Activated CD4-positive, alpha-beta memory T cell treated with anti-CD3 and anti-CD28 coated beads for 36 hours (primary cell): ENCODE results near the gene ZBTB24. TPM values are rescaled to one million over a fixed set of nuclear protein-coding genes. Genes with fewer than 3 reads are reported as not detected.

Experiments used
- CTCF ChIA-PET: fragments of 350-600 bp; sonication (Branson Sonifier 250); formaldehyde crosslinking; loops from one replicate; lab custom pipeline; 2021; ENCODE audit warnings: antibody characterized with exemption, inconsistent platforms; lab: Charles Lee
- POLR2A ChIA-PET: fragments of 350-600 bp; sonication (Branson Sonifier 250); formaldehyde crosslinking; loops from one replicate; lab custom pipeline; 2021; ENCODE audit warnings: antibody characterized with exemption; lab: Charles Lee
- DNase-seq: peaks from one replicate; pipeline ENCODE4 v3.0.0-alpha.2; 2020
- H3K27ac Mint-ChIP-seq: one replicate; pipeline ENCODE4 v1.8.0; 2021; ENCODE audit warnings: mixed read lengths
- H3K27me3 Mint-ChIP-seq: one replicate; pipeline ENCODE4 v1.8.0; 2021; ENCODE audit warnings: mixed read lengths
- H3K36me3 Mint-ChIP-seq: one replicate; pipeline ENCODE4 v1.8.0; 2021; ENCODE audit warnings: mixed read lengths
- H3K4me1 Mint-ChIP-seq: one replicate; pipeline ENCODE4 v1.8.0; 2021; ENCODE audit warnings: low read depth, mixed read lengths
- H3K4me3 Mint-ChIP-seq: one replicate; pipeline ENCODE4 v1.8.0; 2021; ENCODE audit warnings: mild to moderate bottlenecking, mixed read lengths
- H3K9me3 Mint-ChIP-seq: one replicate; pipeline ENCODE4 v1.8.0; 2021; ENCODE audit warnings: mixed read lengths
- intact Hi-C: fragments of 100-400 bp; cut with micrococcal nuclease; formaldehyde crosslinking; loops from one replicate; pipeline ENCODE4 v1.15.1; 2023
- total RNA-seq, 2 experiments: library from RNA; stranded (reverse); gene quantifications; one replicate each; pipeline ENCODE4 v1.2.3, GENCODE V29; 2021

The ZBTB24 gene
- total RNA-seq, 2 experiments from 2014 or later = 10.9 to 11.8 TPM

DNA sequence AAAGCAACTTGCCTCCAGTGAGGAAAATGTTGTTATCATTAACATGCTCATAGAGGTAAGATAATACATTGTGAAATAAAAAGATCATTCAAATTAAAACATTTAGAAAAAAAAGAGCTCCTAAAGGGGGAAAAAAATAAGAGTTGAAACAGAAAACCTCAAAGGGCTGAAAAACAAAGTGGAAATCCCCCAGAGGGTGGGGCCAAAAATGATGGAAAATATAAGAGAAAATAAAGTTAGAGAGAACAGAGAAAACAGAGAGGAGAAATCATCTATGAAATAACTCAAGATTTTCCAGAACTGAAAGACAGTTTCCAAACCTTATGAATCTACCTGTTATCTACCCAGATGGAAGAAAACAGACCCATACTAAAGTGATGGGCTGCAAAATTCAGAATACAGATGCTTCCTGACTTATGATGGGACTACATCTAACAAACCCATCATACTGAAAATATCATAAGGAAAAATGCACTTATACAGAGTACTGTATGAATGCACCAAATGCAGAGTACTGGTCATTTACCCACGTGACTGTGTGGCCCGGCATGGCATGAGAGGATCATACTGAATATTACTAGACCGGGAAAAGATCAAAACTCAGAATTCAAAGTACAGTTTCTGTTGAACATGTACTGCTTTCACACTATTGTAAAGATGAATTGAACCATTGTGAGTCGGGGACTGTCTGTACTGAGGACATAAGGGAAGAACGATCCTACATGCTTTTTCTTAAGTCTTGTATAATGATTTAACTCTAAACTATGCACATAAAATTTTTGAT, 4.0 kb downstream of the ZBTB24 start:
- Mint-ChIP-seq H3K9me3 (no peaks in the 10 kb centered on the region), H3K4me3 (peak overlapping the region; percentile 76), H3K4me1 (peaks cover 72% of the 10 kb centered on the region), H3K36me3 (peaks cover 57% of the 10 kb centered on the region), H3K27me3 (no peaks in the 10 kb centered on the region), H3K27ac (peak overlapping the region; percentile 87)
- ChIA-PET CTCF (interaction anchor here (0.6 to 1.3 kb wide), 6 partner anchors 15 to 640 kb away, joined by 3 to 4 read pairs (median 4); no protein-coding TSS in a partner anchor), POLR2A (interaction anchor here (1.1 to 1.7 kb wide), 5 partner anchors 16 to 97 kb away, joined by 3 to 6 read pairs (median 5); partner anchors contain the start of genes CD164, PPIL6 and SMPD2)
- DNase-seq = no peak
- intact Hi-C loops = no loop called here

DNA sequence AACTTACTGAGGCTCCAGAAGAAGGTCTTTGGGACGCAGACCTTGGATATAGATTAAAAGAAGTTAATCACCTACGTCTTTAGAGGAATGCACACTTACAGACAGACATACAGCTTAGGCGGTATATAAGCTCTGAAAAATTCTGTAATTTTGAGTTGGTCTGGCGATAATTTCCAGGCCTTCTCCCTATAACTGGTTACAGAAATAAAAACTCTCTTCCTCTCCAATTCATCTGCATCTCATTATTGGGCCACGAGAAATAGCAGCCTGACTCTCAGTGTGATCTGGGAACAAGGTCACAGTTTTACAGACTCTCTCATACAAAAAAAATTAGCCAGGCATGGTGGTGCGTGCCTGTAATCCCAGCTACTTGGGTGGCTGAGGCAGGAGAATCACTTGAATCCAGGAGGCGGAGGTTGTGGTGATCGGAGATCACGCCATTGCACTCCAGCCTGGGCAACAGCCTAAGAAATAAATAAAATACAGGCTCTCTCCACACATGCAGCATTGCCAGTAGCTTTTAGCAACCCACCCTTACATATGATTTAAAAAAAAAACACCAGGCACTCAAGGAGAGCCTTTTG, 4.7 kb downstream of the ZBTB24 start:
- Mint-ChIP-seq H3K27me3 (no peaks in the 10 kb centered on the region), H3K36me3 (peaks cover 63% of the 10 kb centered on the region), H3K9me3 (no peaks in the 10 kb centered on the region), H3K27ac (peak overlapping the region; percentile 87), H3K4me3 (peak overlapping the region; percentile 76), H3K4me1 (peaks cover 74% of the 10 kb centered on the region)
- ChIA-PET CTCF (interaction anchor here (0.6 to 1.3 kb wide), 6 partner anchors 15 to 641 kb away, joined by 3 to 4 read pairs (median 4); no protein-coding TSS in a partner anchor), POLR2A (interaction anchor here (1.1 to 1.2 kb wide), 3 partner anchors 19 to 96 kb away, joined by 4 to 6 read pairs (median 5); partner anchors contain the start of genes CD164, PPIL6 and SMPD2)
- intact Hi-C loops = no loop called here
- DNase-seq = no peak

DNA sequence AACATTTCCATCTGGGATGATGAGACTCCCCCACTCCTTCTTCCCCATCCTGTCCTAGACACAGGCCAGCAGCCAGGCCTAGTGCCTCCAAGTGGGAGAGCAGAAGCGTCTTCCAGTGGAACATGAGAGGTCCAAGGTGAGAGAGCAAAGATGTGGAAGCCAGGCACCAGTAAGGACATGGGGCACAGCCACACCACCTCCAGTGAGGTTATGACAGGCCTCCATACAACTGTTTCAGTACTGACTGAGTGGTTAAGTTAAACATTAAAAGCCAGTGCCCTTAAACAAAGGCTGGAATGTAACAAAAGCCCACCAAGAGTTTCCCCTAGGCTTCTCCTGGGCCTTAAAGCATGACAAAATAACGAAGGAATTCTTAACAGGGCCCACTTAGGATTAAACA, 5.3 kb downstream of the ZBTB24 start:
- Mint-ChIP-seq H3K27ac (peak overlapping the region; percentile 9), H3K9me3 (no peaks in the 10 kb centered on the region), H3K4me3 (peak overlapping the region; percentile 76), H3K27me3 (no peaks in the 10 kb centered on the region), H3K4me1 (peaks cover 80% of the 10 kb centered on the region), H3K36me3 (peaks cover 68% of the 10 kb centered on the region)
- no peak for DNase-seq
- POLR2A ChIA-PET = no interaction called here
- CTCF ChIA-PET = no interaction called here
- intact Hi-C loops = no loop called here

DNA sequence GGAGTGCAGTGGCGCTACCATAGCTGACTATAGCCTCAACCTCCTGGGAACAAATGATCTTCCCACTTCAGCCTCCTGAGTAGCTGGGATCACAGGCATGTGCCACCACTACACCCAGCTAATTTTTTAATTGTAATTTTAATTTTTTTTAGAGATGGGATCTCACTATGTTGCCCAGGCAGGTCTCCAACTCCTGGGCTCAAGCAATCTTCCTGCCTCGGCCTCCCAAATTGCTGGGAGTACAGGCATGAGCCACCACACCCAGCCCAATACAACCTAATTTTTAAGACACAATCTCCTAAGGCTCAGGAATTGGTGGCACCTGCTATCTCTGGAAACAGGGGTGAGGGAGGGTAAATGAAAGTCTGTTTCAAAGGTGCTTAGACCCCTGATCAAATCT, 5.8 kb downstream of the ZBTB24 start:
- peaks cover 84% of the 10 kb centered on the region for H3K4me1 Mint-ChIP-seq
- no peak for DNase-seq
- ChIA-PET POLR2A (no interaction called here), CTCF (no interaction called here)
- no peaks in the 10 kb centered on the region for H3K9me3 Mint-ChIP-seq
- intact Hi-C loops = no loop called here
- H3K4me3 Mint-ChIP-seq = peak overlapping the region; percentile 76
- H3K36me3 Mint-ChIP-seq = peaks cover 71% of the 10 kb centered on the region
- H3K27me3 Mint-ChIP-seq = no peaks in the 10 kb centered on the region
- H3K27ac Mint-ChIP-seq = peak overlapping the region; percentile 9

DNA sequence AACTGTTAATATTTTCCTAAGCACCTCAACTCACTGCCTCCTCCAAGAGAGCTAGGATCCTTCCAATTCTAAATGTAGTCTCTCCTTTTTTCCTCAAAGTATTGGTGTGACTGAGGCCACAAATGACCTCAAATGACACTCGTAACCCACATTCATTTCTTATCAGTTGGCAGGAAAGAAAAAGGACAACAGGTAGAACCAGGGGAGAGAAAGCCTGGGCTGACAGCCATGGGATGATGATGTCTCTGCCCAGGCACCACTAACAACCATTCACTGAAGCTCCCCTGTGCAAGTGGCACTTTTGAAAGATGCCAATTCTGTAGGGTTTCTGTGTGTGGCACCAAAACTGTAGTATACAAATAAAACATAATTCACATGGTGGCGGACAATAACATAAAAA, 7.4 kb downstream of the ZBTB24 start:
- intact Hi-C loops = loop anchor here (1.0 kb wide), 1 partner anchor 8 kb away; the partner anchor contains the start of gene ZBTB24

DNA sequence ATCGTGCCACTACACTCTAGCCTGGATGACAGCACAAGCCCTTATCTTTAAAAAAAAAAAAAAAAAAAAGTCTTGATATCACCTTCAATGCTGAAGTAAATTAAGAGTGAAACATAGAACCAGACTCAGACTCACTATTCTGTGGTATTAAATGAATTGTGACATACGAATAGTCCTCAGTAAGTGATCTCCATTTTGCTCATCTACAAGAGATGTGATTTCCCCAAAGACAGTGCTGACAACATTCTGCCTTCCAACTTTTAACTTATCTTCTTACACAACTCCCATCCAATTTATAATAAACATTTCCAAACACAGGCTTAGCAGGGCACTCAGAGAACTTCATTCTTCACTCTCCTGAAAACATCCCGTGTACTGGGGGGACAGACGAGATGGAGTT, 8.0 kb downstream of the ZBTB24 start:
- Mint-ChIP-seq H3K4me3 (no peak overlapping the region), H3K27ac (peak overlapping the region; percentile 72), H3K27me3 (no peaks in the 10 kb centered on the region), H3K9me3 (no peaks in the 10 kb centered on the region), H3K36me3 (peaks cover 73% of the 10 kb centered on the region), H3K4me1 (peaks cover 81% of the 10 kb centered on the region)
- POLR2A ChIA-PET = no interaction called here
- no peak for DNase-seq
- CTCF ChIA-PET = no interaction called here
- intact Hi-C loops = loop anchor here (1.0 kb wide), 1 partner anchor 8 kb away; the partner anchor contains the start of gene ZBTB24

More for the DNA sequence above, 7.4 kb downstream of the ZBTB24 start:
- Mint-ChIP-seq H3K27me3 (no peaks in the 10 kb centered on the region), H3K27ac (peak overlapping the region; percentile 55), H3K9me3 (no peaks in the 10 kb centered on the region), H3K4me1 (peaks cover 84% of the 10 kb centered on the region), H3K4me3 (no peak overlapping the region), H3K36me3 (peaks cover 74% of the 10 kb centered on the region)
- no peak for DNase-seq
- ChIA-PET POLR2A (no interaction called here), CTCF (no interaction called here)

DNA sequence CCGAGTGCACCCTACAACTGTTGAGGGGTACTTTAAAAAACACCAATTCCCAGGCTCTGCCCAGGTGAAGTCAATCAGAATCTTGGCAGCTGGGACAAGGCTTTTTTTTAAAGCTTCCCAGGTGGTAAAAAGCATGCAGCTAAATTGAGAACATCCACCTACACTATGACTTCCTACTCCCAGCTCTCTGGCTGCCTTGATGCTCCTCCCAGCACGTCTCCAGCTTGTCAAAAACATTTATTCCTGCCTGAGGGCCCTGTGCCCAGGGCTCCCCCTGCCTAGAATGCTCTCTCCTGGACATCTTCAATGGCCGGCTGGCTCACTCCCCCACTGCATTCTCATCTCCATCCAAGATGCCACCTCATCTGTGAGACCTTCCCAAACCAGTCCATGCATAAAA, 9.9 kb downstream of the ZBTB24 start:
- Mint-ChIP-seq H3K4me3 (no peak overlapping the region), H3K4me1 (peaks cover 75% of the 10 kb centered on the region), H3K27ac (no peak overlapping the region), H3K27me3 (no peaks in the 10 kb centered on the region), H3K9me3 (no peaks in the 10 kb centered on the region), H3K36me3 (peaks cover 75% of the 10 kb centered on the region)
- ChIA-PET CTCF (interaction anchor here (0.6 to 1.7 kb wide), 2 partner anchors 9 to 90 kb away, joined by 3 to 6 read pairs; no protein-coding TSS in a partner anchor), POLR2A (interaction anchor here (1.0 to 1.7 kb wide), 3 partner anchors 9 to 18 kb away, joined by 3 to 4 read pairs (median 3); partner anchors contain the start of gene MICAL1)
- intact Hi-C loops = no loop called here
- DNase-seq = no peak

DNA sequence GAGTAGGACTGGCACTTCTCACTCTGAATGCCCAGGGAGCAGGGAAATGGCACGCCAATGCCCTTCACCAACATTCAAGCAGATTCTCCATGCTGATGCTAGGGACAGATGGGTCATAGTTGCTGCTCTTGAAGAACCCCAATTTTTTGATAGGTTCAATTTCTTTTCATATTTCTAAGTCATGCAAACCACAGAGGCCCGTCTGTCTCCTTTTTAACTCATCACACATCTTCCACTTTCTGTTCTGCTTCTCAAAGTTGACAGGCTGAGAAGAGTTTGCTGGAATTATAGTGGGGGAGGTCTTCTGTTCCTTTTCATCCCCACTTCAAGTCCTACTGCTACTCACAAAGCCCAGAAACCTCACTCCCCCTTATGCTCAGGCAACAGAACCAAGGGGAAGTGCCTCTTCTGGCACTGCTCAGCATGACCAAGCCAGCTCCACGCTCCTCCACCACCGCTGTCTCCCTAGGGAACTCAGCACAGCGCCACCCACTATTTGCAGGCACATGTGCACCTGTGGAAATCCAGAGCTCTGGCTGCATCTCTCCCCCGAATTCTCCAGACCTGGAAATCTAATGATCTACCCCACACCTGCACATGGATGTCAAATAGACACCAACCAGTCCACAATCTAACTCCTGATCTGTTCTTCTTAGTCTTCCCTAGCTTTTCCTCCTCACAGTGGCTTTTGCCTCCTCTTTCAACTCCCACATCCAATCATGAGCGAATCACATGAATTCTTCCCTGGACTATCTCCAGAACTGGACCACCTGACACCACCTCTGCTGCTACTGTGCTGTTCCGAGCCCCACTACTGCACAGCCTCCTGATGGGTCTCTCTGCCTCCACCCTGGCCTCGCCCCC, 10.7 kb downstream of the ZBTB24 start:
- intact Hi-C loops = loop anchor here (1.0 kb wide), 1 partner anchor 14 kb away; no protein-coding TSS in a partner anchor
- ChIA-PET CTCF (interaction anchor here (1.7 kb wide), 1 partner anchor 9 kb away, joined by 6 read pairs; no protein-coding TSS in a partner anchor), POLR2A (interaction anchor here (1.0 to 1.7 kb wide), 3 partner anchors 10 to 17 kb away, joined by 3 to 4 read pairs (median 3); partner anchors contain the start of gene MICAL1)
- no peaks in the 10 kb centered on the region for H3K27me3 Mint-ChIP-seq
- peaks cover 73% of the 10 kb centered on the region for H3K4me1 Mint-ChIP-seq
- DNase-seq = no peak
- H3K9me3 Mint-ChIP-seq = no peaks in the 10 kb centered on the region
- peaks cover 76% of the 10 kb centered on the region for H3K36me3 Mint-ChIP-seq
- H3K27ac Mint-ChIP-seq = peak overlapping the region; percentile 68
- H3K4me3 Mint-ChIP-seq = no peak overlapping the region

DNA sequence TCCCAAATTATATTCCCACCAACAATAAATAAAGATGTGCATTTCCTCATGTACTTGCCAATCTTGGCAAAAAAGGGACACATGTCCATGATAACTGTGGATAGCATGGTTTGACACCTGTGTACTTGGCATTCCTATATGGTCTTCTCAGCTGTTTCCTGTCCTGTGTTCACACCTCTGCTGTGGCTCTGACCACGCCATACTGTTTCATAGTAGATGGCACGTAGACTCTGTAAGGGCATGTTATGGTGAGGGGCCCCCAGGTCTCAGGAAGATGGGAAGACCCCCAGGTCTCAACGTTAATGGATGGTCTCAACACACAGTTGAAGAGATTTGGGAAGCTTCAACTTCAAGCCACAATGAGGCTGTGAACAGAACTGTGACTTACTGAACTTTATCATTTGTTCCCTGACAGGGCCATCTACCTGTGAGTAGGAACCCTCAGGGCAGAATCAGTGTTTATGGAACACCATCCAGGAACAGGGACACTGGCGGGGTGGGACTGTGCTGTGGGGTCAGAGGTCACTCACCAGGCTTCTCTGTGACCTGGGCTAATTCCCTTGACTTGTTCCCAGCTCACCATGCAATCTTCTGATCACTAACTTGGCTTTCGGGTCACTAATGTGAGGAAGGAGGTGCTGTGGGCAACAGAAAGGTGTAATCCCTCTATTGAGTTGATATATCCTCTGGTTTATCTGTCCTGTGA, 11.8 kb downstream of the ZBTB24 start:
- intact Hi-C loops = no loop called here
- H3K36me3 Mint-ChIP-seq = peaks cover 78% of the 10 kb centered on the region
- POLR2A ChIA-PET = interaction anchor here (3.0 kb wide), 1 partner anchor 12 kb away, joined by 11 read pairs; no protein-coding TSS in a partner anchor
- H3K4me1 Mint-ChIP-seq = peaks cover 72% of the 10 kb centered on the region
- no peak for DNase-seq
- no peaks in the 10 kb centered on the region for H3K9me3 Mint-ChIP-seq
- CTCF ChIA-PET = no interaction called here
- H3K4me3 Mint-ChIP-seq = no peak overlapping the region
- H3K27me3 Mint-ChIP-seq = no peaks in the 10 kb centered on the region
- peak overlapping the region; percentile 68 for H3K27ac Mint-ChIP-seq

DNA sequence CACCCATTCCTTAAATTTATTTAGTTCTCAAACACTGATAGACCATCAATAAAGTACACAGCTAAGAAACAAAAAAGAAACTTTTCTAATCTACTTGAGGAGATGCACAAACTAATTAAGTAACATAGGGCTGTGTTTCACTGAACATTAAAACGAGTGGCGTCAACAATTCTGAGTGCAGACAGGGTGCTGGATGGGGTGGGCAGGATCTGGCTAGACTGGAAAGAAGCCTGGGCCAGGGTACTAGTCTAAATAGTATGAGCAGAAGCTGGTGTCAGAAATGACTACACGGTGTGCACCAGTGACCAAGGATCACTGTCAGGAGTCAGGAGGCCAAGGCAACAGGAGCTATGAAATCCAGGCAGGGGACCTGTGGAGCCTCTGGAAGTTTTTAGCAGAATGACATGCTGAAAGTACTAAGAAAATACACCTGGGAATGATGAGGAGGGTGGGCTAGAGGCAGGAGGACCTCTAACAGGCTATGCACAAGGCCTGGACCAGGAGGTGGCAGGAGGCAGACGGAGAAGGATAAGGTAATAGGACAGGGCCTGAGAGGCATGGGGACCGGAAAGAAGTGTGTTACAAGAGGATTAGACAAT, 13.3 kb downstream of the ZBTB24 start:
- no peak for DNase-seq
- Mint-ChIP-seq H3K36me3 (peaks cover 79% of the 10 kb centered on the region), H3K27ac (no peak overlapping the region), H3K27me3 (no peaks in the 10 kb centered on the region), H3K4me3 (no peak overlapping the region), H3K9me3 (no peaks in the 10 kb centered on the region), H3K4me1 (peaks cover 72% of the 10 kb centered on the region)
- POLR2A ChIA-PET = interaction anchor here (3.0 kb wide), 1 partner anchor 10 kb away, joined by 11 read pairs; no protein-coding TSS in a partner anchor
- intact Hi-C loops = no loop called here
- CTCF ChIA-PET = interaction anchor here (1.3 kb wide), 1 partner anchor 570 kb away, joined by 4 read pairs; no protein-coding TSS in a partner anchor
